Activated CD4-positive, CD25-positive, alpha-beta regulatory T cell treated with anti-CD3 and anti-CD28 coated beads, Interleukin-2, amount 50 U/mL, for 24 hours (primary cell): ENCODE results near the gene KIF4A.
"Not testable (repeated sequence)": the region's sequence is repeated elsewhere in the genome, so short reads cannot be mapped to it uniquely, and the experiment has no call there.

ENCODE experiments used
- ATAC-seq, 2 donors: fragments of 150-1000 bp; cut with Tn5 transposase; one replicate each; pipeline ENCODE4 v1.10.0; 2021; ENCODE audit warnings: mild to moderate bottlenecking in 1 of 2, moderate library complexity in 1 of 2

The KIF4A gene

GRCh38 chrX:70398899-70399298 lies 109.0 kb downstream of the KIF4A start:
- peak; percentile 56 to 70 for ATAC-seq

GRCh38 chrX:70400181-70400580 lies 110.3 kb downstream of the KIF4A start:
- ATAC-seq = not testable (repeated sequence)

- no peak for ATAC-seq
These were observed 112.8 kb downstream of the KIF4A start for GRCh38 chrX:70402721-70403120.

DNA sequence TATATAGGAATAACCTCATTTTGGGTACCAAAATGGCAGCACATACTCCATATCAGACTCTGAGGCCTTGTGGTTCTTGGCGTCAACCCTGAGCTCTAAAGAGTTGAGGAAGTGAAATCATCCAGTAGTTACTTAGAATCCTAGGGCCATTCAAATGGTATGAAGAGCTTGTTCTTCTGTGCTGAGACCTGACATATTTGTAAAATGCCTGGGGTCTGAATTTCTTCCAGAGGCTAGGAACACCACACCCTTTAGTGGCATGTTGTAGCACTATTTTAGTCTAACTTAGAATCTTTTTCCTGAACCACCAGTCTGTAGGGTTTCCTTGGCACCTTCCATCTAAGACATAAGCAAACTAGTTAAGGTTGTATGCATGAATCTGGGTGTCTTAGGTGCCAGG lies 115.1 kb downstream of the KIF4A start:
- no peak for ATAC-seq

DNA sequence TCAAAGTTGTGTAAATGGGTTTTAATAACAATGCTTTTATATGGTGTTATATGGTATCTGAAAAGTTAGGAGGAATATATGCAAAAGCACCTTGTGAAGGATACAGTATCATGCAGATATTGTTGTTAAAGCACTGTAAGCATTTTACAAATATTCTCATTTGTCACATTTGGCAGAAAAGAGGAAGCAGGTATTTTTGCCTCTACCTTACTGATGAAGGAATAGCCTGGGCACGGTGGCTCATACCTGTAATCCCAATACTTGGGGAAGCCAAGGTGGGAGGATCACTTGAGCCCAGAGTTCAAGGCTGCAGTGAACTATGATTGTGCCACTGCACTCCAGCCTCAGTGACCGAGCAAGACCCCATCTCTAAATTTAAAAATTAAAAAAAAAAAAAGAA lies 121.0 kb downstream of the KIF4A start:
- no peak for ATAC-seq

- no peak for ATAC-seq
These were observed 121.6 kb downstream of the KIF4A start for GRCh38 chrX:70411475-70411874.

DNA sequence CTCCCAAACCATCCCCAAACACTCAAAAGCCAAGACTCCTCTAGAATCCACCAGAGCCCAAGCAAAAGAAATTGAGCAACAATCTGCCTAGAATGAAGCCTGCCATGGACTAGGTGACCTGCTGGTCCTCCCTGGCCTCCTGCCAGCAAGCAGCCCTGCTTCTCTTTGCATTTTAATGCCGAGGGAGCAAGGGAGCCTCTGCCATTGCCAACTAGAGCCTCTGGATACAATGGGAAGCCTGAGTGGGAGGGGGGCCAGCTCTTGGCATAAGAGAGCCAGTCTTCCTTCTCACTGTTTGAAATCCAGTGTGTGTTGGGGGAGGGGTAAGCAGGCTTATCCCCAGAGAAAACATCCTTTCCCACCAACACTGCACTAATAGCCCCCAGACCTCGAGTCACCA lies 131.7 kb downstream of the KIF4A start:
- ATAC-seq = no peak

DNA sequence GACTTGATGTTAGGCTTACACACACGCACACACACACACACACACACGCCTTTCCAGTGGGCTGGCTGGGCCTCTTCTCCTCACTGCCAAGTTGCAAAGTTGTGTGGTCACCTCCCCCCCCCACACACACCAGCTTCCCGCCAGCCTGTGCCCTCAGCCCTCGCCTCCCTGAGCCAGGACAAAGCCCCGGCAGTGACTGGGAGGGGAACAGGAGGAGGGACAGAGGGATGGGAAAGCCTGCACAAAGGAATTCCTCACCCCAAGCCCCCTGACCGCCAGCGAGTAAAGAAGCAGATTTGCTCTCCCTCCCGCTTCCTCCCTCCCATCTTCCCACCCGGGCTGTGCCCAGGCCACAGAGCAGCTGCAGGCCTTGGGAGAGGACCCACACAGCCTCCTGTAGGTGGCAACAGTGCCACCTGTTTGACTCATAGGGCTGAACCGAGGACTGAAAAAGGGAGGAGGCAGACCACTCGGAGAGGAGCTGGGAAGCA lies 133.0 kb downstream of the KIF4A start, which contains the start of gene GDPD2:
Gene GDPD2, plus strand, starts transcription at position 464 of the 491 bp plus-strand sequence. CDS start 1,671 bp downstream, outside the sequence.
- no peak for ATAC-seq

- no peak for ATAC-seq
These were observed 134.2 kb downstream of the KIF4A start for GRCh38 chrX:70423936-70424675.

DNA sequence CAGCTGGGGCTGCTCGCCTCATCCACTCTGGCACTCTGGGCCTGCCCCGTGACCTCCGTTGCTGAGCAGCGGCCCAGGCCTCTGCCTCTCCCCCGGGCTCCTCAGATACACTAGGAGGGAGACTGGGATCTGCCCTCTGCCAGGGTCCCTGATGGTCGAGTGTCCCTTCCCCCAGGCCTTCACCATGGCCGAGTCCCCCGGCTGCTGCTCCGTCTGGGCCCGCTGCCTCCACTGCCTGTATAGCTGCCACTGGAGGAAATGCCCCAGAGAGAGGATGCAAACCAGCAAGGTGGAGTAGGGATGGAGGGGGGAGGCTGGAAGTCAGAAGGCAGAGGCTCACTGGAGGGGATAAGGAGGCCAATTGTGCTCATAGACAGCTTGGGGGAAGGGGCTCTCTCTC lies 134.9 kb downstream of the KIF4A start:
- no peak for ATAC-seq

- ATAC-seq = no peak
These were observed 136.7 kb downstream of the KIF4A start for GRCh38 chrX:70426286-70427278.

DNA sequence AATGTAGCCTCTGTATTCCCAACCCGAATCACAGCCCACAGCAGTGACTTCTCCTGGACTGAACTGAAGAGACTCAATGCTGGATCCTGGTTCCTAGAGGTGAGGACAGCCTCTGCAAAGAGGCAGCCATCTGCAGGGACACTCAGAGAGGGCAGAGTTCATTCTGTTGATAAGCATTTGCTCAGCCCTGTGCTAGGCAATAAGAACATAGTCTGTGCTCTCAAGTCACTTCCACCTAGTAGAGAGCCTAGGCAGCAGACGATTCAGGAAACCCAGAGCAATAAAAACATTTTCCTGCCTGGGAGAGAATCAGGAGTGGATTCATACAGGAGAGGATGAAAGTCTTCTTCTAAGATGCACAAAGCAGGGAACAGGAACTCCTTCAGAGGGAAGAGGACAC lies 137.5 kb downstream of the KIF4A start:
- ATAC-seq = no peak

GRCh38 chrX:70429759-70430158 lies 139.9 kb downstream of the KIF4A start:
- ATAC-seq = no peak

DNA sequence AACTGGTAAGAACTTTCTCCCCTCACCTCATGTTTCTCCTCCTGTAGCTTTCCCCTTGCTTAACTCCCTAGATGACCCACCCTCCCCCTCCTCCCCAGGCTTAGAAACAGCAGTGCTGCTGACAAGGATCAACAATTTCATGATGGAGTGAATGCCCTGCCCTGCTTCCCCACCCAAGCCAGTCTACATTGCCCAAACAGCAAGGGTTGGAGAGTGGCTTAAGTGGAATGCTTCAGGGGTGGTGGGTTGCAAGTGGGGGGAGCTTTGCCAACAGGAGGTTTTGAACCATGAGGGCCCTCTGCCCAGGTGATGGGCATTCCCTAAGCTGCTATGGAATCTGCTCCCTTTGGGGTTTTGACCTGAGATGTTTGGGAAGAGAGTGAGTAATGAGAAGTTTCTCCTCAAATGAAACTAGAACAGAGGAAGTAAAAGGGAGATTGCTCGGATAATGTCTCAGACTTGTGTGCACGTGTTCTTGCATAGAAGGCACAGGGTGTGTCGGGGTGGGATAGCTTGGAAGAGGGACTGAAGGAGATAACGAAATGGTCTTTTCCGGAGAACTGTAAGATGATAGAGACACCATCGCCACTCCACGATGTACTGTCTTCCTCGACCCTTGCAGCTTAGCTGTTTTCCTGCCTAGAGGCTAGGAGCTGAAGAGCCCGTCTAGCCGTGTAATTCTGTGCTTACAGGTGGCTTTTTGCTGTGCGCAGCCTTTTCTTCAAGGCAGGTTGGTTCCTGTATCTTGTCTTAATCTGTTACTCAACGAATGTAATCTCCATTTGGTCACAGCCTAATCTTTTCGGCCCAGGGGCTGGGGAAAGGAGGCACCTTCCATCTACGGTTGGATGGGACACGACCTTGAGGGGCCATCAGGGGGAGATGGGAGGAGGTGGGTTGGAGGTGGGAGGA lies 143.3 kb downstream of the KIF4A start:
- no peak for ATAC-seq

GRCh38 chrX:70433848-70434351 lies 144.0 kb downstream of the KIF4A start:
- ATAC-seq = peak; percentile 76 to 78

GRCh38 chrX:70434352-70434866 lies 144.5 kb downstream of the KIF4A start:
- ATAC-seq = peak; percentile 61 to 71

GRCh38 chrX:70434914-70435586 lies 145.1 kb downstream of the KIF4A start:
- peak; percentile 17 to 39 for ATAC-seq

DNA sequence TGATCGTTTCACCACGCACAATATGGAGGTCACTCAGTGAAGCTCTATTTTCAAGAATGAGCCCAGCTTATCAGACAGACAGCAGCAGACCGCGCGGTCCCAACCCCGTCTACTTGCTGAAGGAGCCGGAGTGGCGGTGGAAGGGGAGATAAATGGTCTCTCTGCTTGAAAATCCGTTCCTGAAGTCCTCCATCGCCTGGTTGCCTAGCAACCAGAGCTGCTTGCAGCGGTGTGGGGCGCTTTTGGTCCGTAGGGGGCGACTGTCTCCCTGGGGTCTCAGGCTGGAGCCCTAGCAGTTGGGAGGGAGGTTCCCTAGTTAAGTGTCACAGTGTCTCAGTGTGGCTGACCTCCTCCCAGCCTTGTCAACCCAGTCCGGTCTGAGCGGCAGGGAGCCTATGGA lies 146.4 kb downstream of the KIF4A start:
- ATAC-seq = no peak

GRCh38 chrX:70437011-70437410 lies 147.1 kb downstream of the KIF4A start:
- no peak for ATAC-seq

- ATAC-seq = no peak
These were observed 148.2 kb downstream of the KIF4A start for GRCh38 chrX:70437921-70438665.
